Measurements from ENCODE around the gene SKIC3.

The SKIC3 gene

DNA sequence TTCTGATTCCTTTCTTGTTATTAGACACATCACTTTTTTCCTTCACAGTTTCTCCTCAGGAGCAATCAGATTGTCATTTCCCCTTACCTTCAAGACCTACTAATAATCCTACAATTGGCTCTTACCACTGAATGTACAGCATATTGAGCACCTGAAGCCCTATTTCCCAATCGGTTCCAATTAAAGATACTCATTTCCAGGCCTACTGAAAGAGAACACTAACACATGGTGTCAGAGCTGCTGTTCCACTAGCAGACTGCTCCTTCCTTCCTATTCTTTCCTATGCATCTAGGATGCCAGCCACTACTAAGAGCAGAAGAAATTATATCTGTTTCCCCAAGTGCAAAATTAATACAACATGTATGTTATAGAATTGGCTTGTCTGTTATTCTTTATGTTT is 34.6 kb downstream of the SKIC3 start:
- no peak for DNase-seq (ENCODE audit: low read depth)
- H3K4me3 ChIP-seq (ENCODE audit: low read depth, low read length) = no peak overlapping the region
- TF ChIP-seq, protein P1, sequence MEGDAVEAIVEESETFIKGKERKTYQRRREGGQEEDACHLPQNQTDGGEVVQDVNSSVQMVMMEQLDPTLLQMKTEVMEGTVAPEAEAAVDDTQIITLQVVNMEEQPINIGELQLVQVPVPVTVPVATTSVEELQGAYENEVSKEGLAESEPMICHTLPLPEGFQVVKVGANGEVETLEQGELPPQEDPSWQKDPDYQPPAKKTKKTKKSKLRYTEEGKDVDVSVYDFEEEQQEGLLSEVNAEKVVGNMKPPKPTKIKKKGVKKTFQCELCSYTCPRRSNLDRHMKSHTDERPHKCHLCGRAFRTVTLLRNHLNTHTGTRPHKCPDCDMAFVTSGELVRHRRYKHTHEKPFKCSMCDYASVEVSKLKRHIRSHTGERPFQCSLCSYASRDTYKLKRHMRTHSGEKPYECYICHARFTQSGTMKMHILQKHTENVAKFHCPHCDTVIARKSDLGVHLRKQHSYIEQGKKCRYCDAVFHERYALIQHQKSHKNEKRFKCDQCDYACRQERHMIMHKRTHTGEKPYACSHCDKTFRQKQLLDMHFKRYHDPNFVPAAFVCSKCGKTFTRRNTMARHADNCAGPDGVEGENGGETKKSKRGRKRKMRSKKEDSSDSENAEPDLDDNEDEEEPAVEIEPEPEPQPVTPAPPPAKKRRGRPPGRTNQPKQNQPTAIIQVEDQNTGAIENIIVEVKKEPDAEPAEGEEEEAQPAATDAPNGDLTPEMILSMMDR (IDR thresholded peaks at IDR 0.05; ENCODE audit: control insufficient read depth, extremely low read depth, insufficient read depth) = no peak

DNA sequence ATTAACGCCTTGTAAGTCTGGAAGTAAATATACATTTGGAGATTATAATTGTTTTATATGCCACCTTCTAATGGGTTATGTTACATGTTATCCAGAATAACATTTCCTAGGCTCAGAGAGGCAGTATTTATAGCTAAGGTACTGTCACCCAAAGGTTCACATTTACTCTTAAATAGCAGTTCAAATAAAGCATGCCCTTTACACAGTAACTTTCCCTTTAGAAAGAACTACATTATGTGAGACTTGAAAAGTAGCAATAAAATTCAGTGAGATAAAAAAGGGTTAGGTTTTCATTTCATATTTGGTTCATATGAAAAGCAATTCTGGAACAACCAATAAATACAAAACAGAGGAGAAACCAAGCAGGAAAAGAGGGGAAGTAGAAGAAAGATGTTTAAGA is 35.1 kb downstream of the SKIC3 start:
- TF ChIP-seq, protein P1 (IDR thresholded peaks at IDR 0.05; ENCODE audit: control insufficient read depth, extremely low read depth, insufficient read depth) = no peak
- no peak for DNase-seq (ENCODE audit: low read depth)
- H3K4me3 ChIP-seq (ENCODE audit: low read depth, low read length) = no peak overlapping the region

- TF ChIP-seq, protein P1 (IDR thresholded peaks at IDR 0.05; ENCODE audit: control insufficient read depth, extremely low read depth, insufficient read depth) = no peak
- no peak overlapping the region for H3K4me3 ChIP-seq (ENCODE audit: low read depth, low read length)
- DNase-seq (ENCODE audit: low read depth) = no peak
Measured at GRCh38 chr5:95519151-95519550, 35.6 kb downstream of the SKIC3 start.

GRCh38 chr5:95518417-95518816 is 36.4 kb downstream of the SKIC3 start:
- H3K4me3 ChIP-seq (ENCODE audit: low read depth, low read length) = no peak overlapping the region
- TF ChIP-seq, protein P1 (IDR thresholded peaks at IDR 0.05; ENCODE audit: control insufficient read depth, extremely low read depth, insufficient read depth) = no peak
- DNase-seq (ENCODE audit: low read depth) = no peak

DNA sequence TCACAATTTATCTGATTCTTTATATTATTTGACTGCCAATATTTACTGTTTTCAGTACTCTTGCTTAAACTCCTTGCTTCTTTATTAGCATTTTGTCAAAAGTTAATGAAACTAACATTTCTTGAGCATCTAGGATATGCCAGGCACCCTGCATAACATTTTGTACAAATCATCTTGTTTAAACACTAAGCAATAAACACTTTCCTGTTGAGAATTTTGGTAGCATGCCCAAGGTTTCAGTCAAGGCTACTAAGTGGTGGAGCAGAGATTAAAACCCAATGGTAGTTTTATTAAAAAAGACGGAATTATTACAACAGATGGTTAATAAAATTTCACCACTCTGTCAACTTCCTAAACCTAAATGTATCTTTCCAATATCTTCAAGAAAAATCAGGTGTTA is 43.2 kb downstream of the SKIC3 start:
- DNase-seq (ENCODE audit: low read depth) = no peak
- no peak overlapping the region for H3K4me3 ChIP-seq (ENCODE audit: low read depth, low read length)
- TF ChIP-seq, protein P1 (IDR thresholded peaks at IDR 0.05; ENCODE audit: control insufficient read depth, extremely low read depth, insufficient read depth) = no peak

- DNase-seq (ENCODE audit: low read depth) = peak; percentile 66
- no peak overlapping the region for H3K4me3 ChIP-seq (ENCODE audit: low read depth, low read length)
- TF ChIP-seq, protein P1 (IDR thresholded peaks at IDR 0.05; ENCODE audit: control insufficient read depth, extremely low read depth, insufficient read depth) = no peak
Measured at GRCh38 chr5:95508550-95508949, 46.2 kb downstream of the SKIC3 start.
